GM21723 (cell line): Measurements from ENCODE around the gene PLXDC2.

Experiments used
- ATAC-seq: cut with Tn5 transposase; IDR thresholded peaks from one replicate; pipeline ENCODE4 v1.9.1; 2021; ENCODE audit warnings: mild to moderate bottlenecking, moderate library complexity; ENCODE audit not compliant: unreplicated experiment

Gene PLXDC2

GRCh38 chr10:19848226-19848985 lies 32.2 kb downstream of the PLXDC2 start:
- ATAC-seq, result no peak

GRCh38 chr10:19853831-19854230 lies 37.6 kb downstream of the PLXDC2 start:
- ATAC-seq, result no peak

GRCh38 chr10:19857876-19858275 lies 41.6 kb downstream of the PLXDC2 start:
- ATAC-seq, result no peak

- ATAC-seq, result no peak
Observed at GRCh38 chr10:19860107-19860506, 43.9 kb downstream of the PLXDC2 start.

GRCh38 chr10:19862811-19863515 lies 46.7 kb downstream of the PLXDC2 start:
- no peak for ATAC-seq

- ATAC-seq, result no peak
Observed at GRCh38 chr10:19865676-19866075, 49.4 kb downstream of the PLXDC2 start.

GRCh38 chr10:19869370-19869769 lies 53.1 kb downstream of the PLXDC2 start:
- ATAC-seq, result no peak

- no peak for ATAC-seq
Observed at GRCh38 chr10:19872504-19873271, 56.5 kb downstream of the PLXDC2 start.

- no peak for ATAC-seq
Observed at GRCh38 chr10:19874190-19874589, 58.0 kb downstream of the PLXDC2 start.

- ATAC-seq, result no peak
Observed at GRCh38 chr10:19874791-19875190, 58.6 kb downstream of the PLXDC2 start.

- no peak for ATAC-seq
Observed at GRCh38 chr10:19876570-19876969, 60.3 kb downstream of the PLXDC2 start.

GRCh38 chr10:19877466-19878255 lies 61.4 kb downstream of the PLXDC2 start:
- no peak for ATAC-seq

- ATAC-seq, result no peak
Observed at GRCh38 chr10:19882621-19883020, 66.4 kb downstream of the PLXDC2 start.

- no peak for ATAC-seq
Observed at GRCh38 chr10:19888061-19888660, 71.9 kb downstream of the PLXDC2 start.

GRCh38 chr10:19889256-19889655 lies 73.0 kb downstream of the PLXDC2 start:
- ATAC-seq, result no peak

GRCh38 chr10:19891429-19891828 lies 75.2 kb downstream of the PLXDC2 start:
- no peak for ATAC-seq

GRCh38 chr10:19892270-19892669 lies 76.0 kb downstream of the PLXDC2 start:
- ATAC-seq, result no peak

GRCh38 chr10:19892677-19893076 lies 76.4 kb downstream of the PLXDC2 start:
- ATAC-seq, result no peak

GRCh38 chr10:19895500-19895899 lies 79.3 kb downstream of the PLXDC2 start:
- ATAC-seq, result no peak

- ATAC-seq, result no peak
Observed at GRCh38 chr10:19902456-19902855, 86.2 kb downstream of the PLXDC2 start.
